Measurements from ENCODE around the gene CPNE5. TPM values are rescaled to one million over a fixed set of nuclear protein-coding genes. Genes with fewer than 3 reads are reported as not detected.

The CPNE5 gene
- 0.05 to 0.14 TPM (median 0.11 TPM) in 4 of 5 replicates, not detected in the other for total RNA-seq (2022; extraction: Qiagen RNA extraction; ENCODE audit: low read depth)

DNA sequence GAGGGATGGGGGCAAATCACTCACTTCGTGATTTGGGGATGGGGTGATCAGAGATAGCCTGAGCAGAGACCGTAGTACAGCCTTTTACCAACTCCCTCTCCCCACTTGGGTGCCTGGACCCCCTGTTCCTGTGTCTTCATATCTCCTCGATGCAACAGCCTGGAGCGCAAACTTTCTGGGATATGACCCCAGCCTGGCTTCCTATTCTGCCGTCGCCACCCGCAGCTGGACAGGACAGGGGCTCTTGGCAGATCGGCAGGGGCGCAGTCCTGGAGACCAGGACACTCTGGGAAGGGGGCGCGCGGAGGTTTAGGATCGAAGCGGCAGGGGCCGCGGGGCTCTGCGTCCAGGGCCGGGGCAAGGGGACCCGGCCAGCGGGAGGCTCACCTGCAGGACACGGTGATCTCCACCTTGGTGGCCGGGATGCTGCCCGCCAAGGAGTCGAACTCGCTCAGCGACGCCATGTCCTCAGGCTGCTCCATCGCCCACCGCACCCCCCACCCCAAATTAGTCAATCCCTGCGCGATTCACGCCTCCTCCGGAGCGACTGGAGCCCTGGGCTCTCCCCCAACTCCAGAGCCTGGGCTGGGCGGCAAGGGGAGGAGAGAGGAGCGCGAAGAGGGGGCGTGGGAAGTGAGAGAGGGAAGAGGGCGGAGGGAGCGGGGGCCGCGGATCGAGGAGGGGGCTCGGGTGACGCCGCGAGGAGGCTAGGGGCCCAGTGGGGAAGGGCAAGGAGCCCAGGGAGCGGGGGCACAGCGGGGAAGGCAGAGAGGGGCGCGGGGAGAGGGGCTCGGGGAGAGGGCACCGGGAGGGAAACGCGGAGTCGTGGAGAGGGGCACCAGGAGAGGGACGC is at the start of gene CPNE5:
TSS of gene CPNE5 (minus strand) at position 549 of the 853 bp plus-strand sequence. CDS start at position 482, 67 bp downstream.

GRCh38 chr6:36885461-36886401 is 46.5 kb upstream of the CPNE5 start, which contains the start of gene C6orf89:
Gene C6orf89, plus strand, starts transcription at chr6:36885952. Its CDS starts 13,493 bp downstream, at chr6:36899445.

DNA sequence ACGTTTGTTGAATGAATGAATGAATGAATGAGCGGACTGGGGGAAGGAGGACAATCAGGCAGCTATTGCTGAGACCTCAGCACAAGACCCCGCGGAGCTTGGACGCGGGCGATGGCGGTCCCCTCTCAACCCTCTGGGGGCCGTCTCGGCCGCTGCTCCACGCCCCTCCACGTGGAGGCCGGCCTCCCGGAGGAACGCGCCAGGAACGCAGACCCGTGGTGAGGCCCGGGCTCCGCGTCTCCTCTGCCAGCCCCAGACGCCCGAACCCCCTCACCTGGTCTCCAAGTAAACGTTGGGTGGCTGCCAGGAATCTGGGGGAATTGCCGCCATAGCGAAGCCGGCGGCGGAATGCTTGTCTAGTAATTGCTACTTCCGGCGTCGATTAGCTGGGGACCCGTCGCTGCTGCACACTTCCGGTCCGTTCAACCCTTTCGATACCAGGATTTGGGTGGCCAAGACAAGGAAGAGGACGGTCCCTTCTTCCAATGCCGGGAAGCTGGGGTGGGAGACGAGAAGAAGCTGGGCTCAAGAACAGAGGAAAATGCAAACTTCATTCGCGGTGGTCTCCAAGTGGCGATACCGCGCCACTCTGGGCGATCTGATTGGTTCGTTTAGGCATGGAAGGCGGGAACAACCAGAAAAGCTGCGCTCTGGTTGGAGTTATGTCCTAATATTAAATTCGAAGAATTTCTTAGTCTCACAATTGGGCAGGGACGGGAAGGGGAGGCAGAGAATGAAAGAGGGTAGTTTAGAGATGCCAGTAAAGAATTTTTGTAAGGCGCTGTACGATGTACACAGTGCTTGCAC is 35.4 kb upstream of the CPNE5 start, which contains the start of gene PPIL1:
TSS of gene PPIL1 (minus strand) at position 361 of the 807 bp plus-strand sequence. CDS start at position 330, 31 bp downstream.

DNA sequence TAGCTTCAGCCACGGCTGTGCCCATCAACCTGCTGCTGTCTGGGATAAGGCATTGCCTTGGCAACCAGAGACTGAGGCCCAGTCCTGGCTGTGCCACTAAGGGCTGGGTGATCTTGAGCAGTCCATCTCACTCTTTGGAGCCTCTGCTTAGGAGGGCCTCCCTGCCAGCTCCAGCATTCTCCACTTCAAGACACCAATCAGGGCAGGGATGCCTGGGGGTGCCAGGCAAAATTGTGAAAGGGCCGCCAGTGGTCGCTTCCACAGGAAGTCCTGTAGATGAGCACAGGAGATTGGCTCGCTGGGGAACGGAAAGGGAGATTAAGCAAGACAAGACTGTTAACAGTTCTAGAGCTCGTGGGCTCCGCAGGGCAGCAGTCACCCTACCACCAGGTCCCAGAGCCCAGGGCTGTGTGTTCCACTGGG is 141.8 kb downstream of the CPNE5 start, which contains the start of gene RAB44:
TSS of gene RAB44 (plus strand) at position 346 of the 423 bp plus-strand sequence. CDS start 6,410 bp downstream, outside the sequence.

Other genes starting within 250 kb of the CPNE5 start
- gene SRSF3, start 245.1 kb downstream of the CPNE5 start, total RNA-seq (2022; extraction: Qiagen RNA extraction; ENCODE audit: low read depth): 512 to 684 TPM (median 546 TPM) in 5 replicates
- gene CDKN1A, start 160.7 kb downstream of the CPNE5 start, total RNA-seq (2022; extraction: Qiagen RNA extraction; ENCODE audit: low read depth): 189 to 281 TPM (median 252 TPM) in 5 replicates
- gene RAB44, start 141.6 kb downstream of the CPNE5 start, total RNA-seq (2022; extraction: Qiagen RNA extraction; ENCODE audit: low read depth): 0.06 to 0.09 TPM (median 0.07 TPM) in 3 of 5 replicates, not detected in the others
- 39.3 to 51.6 TPM (median 43.4 TPM) in 5 replicates for gene PPIL1, start 35.4 kb upstream of the CPNE5 start, total RNA-seq (2022; extraction: Qiagen RNA extraction; ENCODE audit: low read depth)
- 13.1 to 18.6 TPM (median 17.6 TPM) in 5 replicates for gene C6orf89, start 46.5 kb upstream of the CPNE5 start, total RNA-seq (2022; extraction: Qiagen RNA extraction; ENCODE audit: low read depth)
- gene PI16, start 115.3 kb upstream of the CPNE5 start, total RNA-seq (2022; extraction: Qiagen RNA extraction; ENCODE audit: low read depth): not detected in 5 replicates
- gene MTCH1, start 146.8 kb upstream of the CPNE5 start, total RNA-seq (2022; extraction: Qiagen RNA extraction; ENCODE audit: low read depth): 98.2 to 139 TPM (median 135 TPM) in 5 replicates
- not detected in 5 replicates for gene FGD2, start 166.2 kb upstream of the CPNE5 start, total RNA-seq (2022; extraction: Qiagen RNA extraction; ENCODE audit: low read depth)

Measured in A549 treated with ZK216348 at 1 μM for 4 hours (cell line).